GM18519 (cell line): ENCODE results near the gene ASTN1.

ENCODE experiments used
- ATAC-seq: cut with Tn5 transposase; IDR thresholded peaks from one replicate; pipeline ENCODE4 v1.9.1; 2021; ENCODE audit warnings: mild to moderate bottlenecking, moderate library complexity; ENCODE audit not compliant: unreplicated experiment, low FRiP score

Gene ASTN1

GRCh38 chr1:176996456-176997090 is 167.9 kb downstream of the ASTN1 start:
- no peak for ATAC-seq

- no peak for ATAC-seq
Observed at GRCh38 chr1:176994931-176995596, 169.4 kb downstream of the ASTN1 start.

- no peak for ATAC-seq
Observed at GRCh38 chr1:176993587-176993986, 170.9 kb downstream of the ASTN1 start.

GRCh38 chr1:176989754-176990153 is 174.8 kb downstream of the ASTN1 start:
- ATAC-seq, result no peak

GRCh38 chr1:176989023-176989422 is 175.5 kb downstream of the ASTN1 start:
- ATAC-seq, result no peak

- ATAC-seq, result no peak
Observed at GRCh38 chr1:176987016-176987415, 177.5 kb downstream of the ASTN1 start.

- no peak for ATAC-seq
Observed at GRCh38 chr1:176983731-176984130, 180.8 kb downstream of the ASTN1 start.

GRCh38 chr1:176976771-176977170 is 187.7 kb downstream of the ASTN1 start:
- ATAC-seq, result no peak

- no peak for ATAC-seq
Observed at GRCh38 chr1:176976225-176976624, 188.3 kb downstream of the ASTN1 start.

GRCh38 chr1:176964687-176965086 is 199.8 kb downstream of the ASTN1 start:
- no peak for ATAC-seq

- ATAC-seq, result no peak
Observed at GRCh38 chr1:176963181-176963580, 201.3 kb downstream of the ASTN1 start.

- ATAC-seq, result no peak
Observed at GRCh38 chr1:176961678-176962077, 202.8 kb downstream of the ASTN1 start.

- ATAC-seq, result no peak
Observed at GRCh38 chr1:176959191-176959820, 205.2 kb downstream of the ASTN1 start.

GRCh38 chr1:176957603-176958002 is 206.9 kb downstream of the ASTN1 start:
- ATAC-seq, result no peak

GRCh38 chr1:176954242-176954641 is 210.3 kb downstream of the ASTN1 start:
- no peak for ATAC-seq

GRCh38 chr1:176950736-176951324 is 213.7 kb downstream of the ASTN1 start:
- no peak for ATAC-seq

- peak; percentile 59 for ATAC-seq
Observed at GRCh38 chr1:176949033-176949662, 215.4 kb downstream of the ASTN1 start.

- no peak for ATAC-seq
Observed at GRCh38 chr1:176944606-176945005, 219.9 kb downstream of the ASTN1 start.

- ATAC-seq, result no peak
Observed at GRCh38 chr1:176943783-176944182, 220.7 kb downstream of the ASTN1 start.

GRCh38 chr1:176942346-176942745 is 222.2 kb downstream of the ASTN1 start:
- no peak for ATAC-seq

- no peak for ATAC-seq
Observed at GRCh38 chr1:176939993-176940392, 224.5 kb downstream of the ASTN1 start.
